ENCODE data around the gene HTRA3. TPM values are rescaled to one million over a fixed set of nuclear protein-coding genes. Genes with fewer than 3 reads are reported as not detected.

HTRA3 gene
- total RNA-seq, 1 donor from 2014 or later, result 1.6 TPM

DNA sequence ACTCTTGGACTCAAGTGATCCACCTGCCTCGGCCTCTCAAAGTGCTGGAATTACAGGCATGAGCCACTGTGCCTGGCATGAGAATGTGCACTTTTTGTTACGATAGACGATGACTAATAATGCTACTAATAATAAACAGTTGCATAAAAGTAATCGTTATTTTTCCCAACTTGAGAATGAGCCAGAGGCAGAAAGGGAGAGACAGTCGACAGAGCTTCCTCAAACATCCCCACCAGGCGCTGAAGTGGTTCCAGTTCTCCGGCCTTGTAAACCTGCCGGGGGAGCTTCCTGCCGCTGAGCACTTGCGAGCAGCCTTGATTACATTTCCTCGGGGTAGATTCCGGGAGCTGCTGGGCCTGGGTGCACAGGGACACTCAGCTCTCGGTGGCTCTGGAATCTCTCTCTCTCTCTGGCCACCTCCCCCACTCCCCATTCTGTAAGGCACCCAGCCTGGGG lies 8.9 kb upstream of the HTRA3 start:
- H2AFZ ChIP-seq (replicated peaks), result no peak overlapping the region
- no peaks in the 10 kb centered on the region for H3K79me2 ChIP-seq (ENCODE audit: low read depth)
- no peaks in the 10 kb centered on the region for H3K27me3 ChIP-seq
- H3K9me3 ChIP-seq (ENCODE audit: low read depth), result no peaks in the 10 kb centered on the region
- H3K27ac ChIP-seq, result no peak overlapping the region
- Mint-ChIP-seq H3K4me1 (peaks cover 38% of the 10 kb centered on the region), H3K9me3 (peaks cover 4% of the 10 kb centered on the region), H3K27ac (peak overlapping the region; percentile 57), H3K27me3 (ENCODE audit: insufficient read depth, low read depth) (peaks cover 2% of the 10 kb centered on the region), H3K36me3 (no peaks in the 10 kb centered on the region), H3K4me3 (no peak overlapping the region)
- DNase-seq (ENCODE audit: low spot score), result no peak
- no peaks in the 10 kb centered on the region for H3K36me3 ChIP-seq
- no peaks in the 10 kb centered on the region for H3F3A ChIP-seq (ENCODE audit: low read depth)
- H3K9ac ChIP-seq, result no peak overlapping the region
- H4K20me1 ChIP-seq (ENCODE audit: low read depth), result no peaks in the 10 kb centered on the region
- H3K4me3 ChIP-seq, result no peak overlapping the region
- H3K4me2 ChIP-seq, result no peak overlapping the region
- H3K4me1 ChIP-seq, result no peaks in the 10 kb centered on the region
- no peak for TF ChIP-seq EZH2phosphoT487 (IDR thresholded peaks at IDR 0.05)
- TF ChIP-seq EZH2 (IDR thresholded peaks at IDR 0.05), result no peak
- TF ChIP-seq CTCF (IDR thresholded peaks at IDR 0.05), result no peak

- Mint-ChIP-seq H3K4me3 (no peak overlapping the region), H3K4me1 (peaks cover 39% of the 10 kb centered on the region), H3K27me3 (ENCODE audit: insufficient read depth, low read depth) (peaks cover 11% of the 10 kb centered on the region), H3K27ac (no peak overlapping the region), H3K9me3 (peaks cover 4% of the 10 kb centered on the region), H3K36me3 (no peaks in the 10 kb centered on the region)
- Histone ChIP-seq H3K4me1 (no peaks in the 10 kb centered on the region), H3K9me3 (ENCODE audit: low read depth) (no peaks in the 10 kb centered on the region), H3K36me3 (no peaks in the 10 kb centered on the region), H4K20me1 (ENCODE audit: low read depth) (no peaks in the 10 kb centered on the region), H3K4me2 (no peak overlapping the region), H3K27ac (no peak overlapping the region), H3K4me3 (no peak overlapping the region), H3F3A (ENCODE audit: low read depth) (no peaks in the 10 kb centered on the region), H2AFZ (replicated peaks) (no peak overlapping the region), H3K27me3 (no peaks in the 10 kb centered on the region), H3K79me2 (ENCODE audit: low read depth) (no peaks in the 10 kb centered on the region), H3K9ac (no peak overlapping the region)
- no peak for TF ChIP-seq EZH2phosphoT487 (IDR thresholded peaks at IDR 0.05)
- TF ChIP-seq CTCF (IDR thresholded peaks at IDR 0.05), result no peak
- DNase-seq (ENCODE audit: low spot score), result no peak
Observed at GRCh38 chr4:8261851-8262535, 7.6 kb upstream of the HTRA3 start.

DNA sequence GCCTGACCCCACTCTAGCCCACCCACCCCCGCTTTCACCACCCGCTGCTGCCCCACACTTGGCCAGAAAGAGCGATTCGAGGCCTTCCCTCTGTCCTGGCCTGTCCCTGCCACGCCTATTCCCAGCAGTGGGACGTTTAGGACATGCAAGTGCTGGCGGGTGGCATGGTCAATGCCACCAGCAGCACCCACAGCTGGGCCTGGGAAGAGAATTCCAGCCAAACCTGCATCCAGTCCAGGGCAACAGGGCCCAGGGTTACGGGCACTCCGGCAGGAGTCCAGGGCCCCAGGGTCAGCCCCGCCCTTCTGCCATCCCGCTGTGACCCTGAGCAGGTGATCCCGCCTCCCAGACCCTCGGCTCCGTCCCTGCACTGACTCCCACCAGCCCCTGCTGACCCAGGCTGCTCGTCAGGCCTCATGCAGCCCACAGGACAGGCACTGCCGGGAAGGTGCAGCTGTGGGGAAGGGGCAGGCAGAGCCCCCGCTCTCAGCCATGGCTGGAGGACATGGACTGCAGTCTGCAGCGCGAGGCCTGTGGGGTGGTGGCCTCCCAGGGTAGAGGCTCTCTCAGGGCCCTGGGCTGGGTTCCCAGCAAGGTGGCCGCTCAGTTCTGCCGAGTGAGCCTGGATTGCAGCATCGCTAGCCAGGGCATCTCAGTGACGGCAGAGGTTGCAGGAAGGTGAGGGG lies 6.8 kb upstream of the HTRA3 start:
- Mint-ChIP-seq H3K27me3 (ENCODE audit: insufficient read depth, low read depth) (peaks cover 11% of the 10 kb centered on the region), H3K36me3 (no peaks in the 10 kb centered on the region), H3K4me1 (peaks cover 37% of the 10 kb centered on the region), H3K9me3 (peaks cover 2% of the 10 kb centered on the region), H3K27ac (no peak overlapping the region), H3K4me3 (no peak overlapping the region)
- no peak overlapping the region for H3K27ac ChIP-seq
- peak; percentile 29 for DNase-seq (ENCODE audit: low spot score)
- no peaks in the 10 kb centered on the region for H3K4me1 ChIP-seq
- no peak overlapping the region for H3K9ac ChIP-seq
- no peaks in the 10 kb centered on the region for H3K79me2 ChIP-seq (ENCODE audit: low read depth)
- no peaks in the 10 kb centered on the region for H3F3A ChIP-seq (ENCODE audit: low read depth)
- no peak overlapping the region for H3K4me3 ChIP-seq
- H2AFZ ChIP-seq (replicated peaks), result no peak overlapping the region
- no peaks in the 10 kb centered on the region for H3K27me3 ChIP-seq
- no peaks in the 10 kb centered on the region for H4K20me1 ChIP-seq (ENCODE audit: low read depth)
- no peaks in the 10 kb centered on the region for H3K36me3 ChIP-seq
- no peaks in the 10 kb centered on the region for H3K9me3 ChIP-seq (ENCODE audit: low read depth)
- H3K4me2 ChIP-seq, result no peak overlapping the region
- TF ChIP-seq EZH2phosphoT487 (IDR thresholded peaks at IDR 0.05) (no peak), CTCF (IDR thresholded peaks at IDR 0.05) (no peak), EZH2 (IDR thresholded peaks at IDR 0.05) (no peak)

Data from neural progenitor cell (in vitro differentiated cells).